SK-N-SH treated with all-trans-retinoic acid at 6 μM for 48 hours (cell line): ENCODE measurements around the gene TYRP1.

Source experiments
- ATAC-seq: fragments of 200-7000 bp; cut with Tn5 transposase; 3 replicates; pipeline ENCODE4 v1.9.1; 2020; ENCODE audit warnings: mild to moderate bottlenecking, moderate library complexity
- ARNTL ChIP-seq: fragments of 450-650 bp; formaldehyde crosslinking; IDR thresholded peaks from 2 replicates; pipeline ENCODE4 v1.5.0; 2020; ENCODE audit warnings: low read depth, mild to moderate bottlenecking, moderate library complexity, borderline replicate concordance
- BACH2 ChIP-seq: fragments of 250-450 bp; sonication (Bioruptor Pico); IDR thresholded peaks from 2 replicates; pipeline ENCODE4 v1.9.0; 2021; ENCODE audit warnings: mild to moderate bottlenecking, borderline replicate concordance
- CSDC2 ChIP-seq: fragments of 250-450 bp; sonication (Bioruptor Pico); IDR thresholded peaks from 2 replicates; pipeline ENCODE4 v1.5.0; 2020; ENCODE audit warnings: mild to moderate bottlenecking, moderate library complexity
- ESRRG ChIP-seq: fragments of 250-450 bp; sonication (Bioruptor Pico); IDR thresholded peaks from 2 replicates; pipeline ENCODE4 v1.6.1; 2021; ENCODE audit warnings: mild to moderate bottlenecking
- GLIS3 ChIP-seq: fragments of 250-450 bp; sonication (Bioruptor Pico); IDR thresholded peaks from 2 replicates; pipeline ENCODE4 v1.5.0; 2020; ENCODE audit warnings: mild to moderate bottlenecking, moderate library complexity
- OSR1 ChIP-seq: fragments of 250-450 bp; sonication (Bioruptor Pico); IDR thresholded peaks from 2 replicates; pipeline ENCODE4 v1.8.0; 2022; ENCODE audit warnings: moderate library complexity, mild to moderate bottlenecking, inconsistent platforms
- PPARA ChIP-seq: fragments of 250-450 bp; sonication (Bioruptor Pico); IDR thresholded peaks from 2 replicates; pipeline ENCODE4 v1.5.0; 2020; ENCODE audit warnings: mild to moderate bottlenecking, borderline replicate concordance
- RARB ChIP-seq: fragments of 250-450 bp; sonication (Bioruptor Pico); IDR thresholded peaks from 2 replicates; pipeline ENCODE4 v1.8.0; 2021; ENCODE audit warnings: mild to moderate bottlenecking, moderate library complexity
- SNAI2 ChIP-seq: fragments of 250-450 bp; sonication (Bioruptor Pico); IDR thresholded peaks from 2 replicates; pipeline ENCODE4 v1.5.0; 2020; ENCODE audit warnings: mild to moderate bottlenecking, moderate library complexity
- TCF4 ChIP-seq: fragments of 250-450 bp; sonication (Bioruptor Pico); IDR thresholded peaks from 2 replicates; pipeline ENCODE4 v1.8.0; 2021; ENCODE audit warnings: mild to moderate bottlenecking, moderate library complexity, borderline replicate concordance
- TOX ChIP-seq: fragments of 250-450 bp; sonication (Bioruptor Pico); IDR thresholded peaks from 2 replicates; pipeline ENCODE4 v1.8.0; 2021; ENCODE audit warnings: mild to moderate bottlenecking, moderate library complexity, borderline replicate concordance
- ZC3H10 ChIP-seq: fragments of 250-450 bp; sonication (Bioruptor Pico); IDR thresholded peaks from 2 replicates; pipeline ENCODE4 v1.5.1; 2021; ENCODE audit warnings: mild to moderate bottlenecking, moderate library complexity
- ZFP3 ChIP-seq: fragments of 250-450 bp; sonication (Bioruptor Pico); IDR thresholded peaks from 2 replicates; pipeline ENCODE4 v1.5.0; 2020; ENCODE audit warnings: mild to moderate bottlenecking, moderate library complexity
- ZFP30 ChIP-seq: fragments of 450-650 bp; formaldehyde crosslinking; IDR thresholded peaks from 2 replicates; pipeline ENCODE4 v1.5.0; 2022; ENCODE audit warnings: mild to moderate bottlenecking, moderate library complexity
- ZNF70 ChIP-seq: fragments of 450-650 bp; formaldehyde crosslinking; IDR thresholded peaks from 2 replicates; pipeline ENCODE4 v1.5.0; 2020; ENCODE audit warnings: mild to moderate bottlenecking, moderate library complexity
- ZNF8 ChIP-seq: fragments of 450-650 bp; formaldehyde crosslinking; IDR thresholded peaks from 2 replicates; pipeline ENCODE4 v1.5.0; 2020; ENCODE audit warnings: mild to moderate bottlenecking, moderate library complexity
- TF ChIP-seq, protein P1 (sequence below): fragments of 250-450 bp; sonication (Bioruptor Pico); IDR thresholded peaks from 2 replicates; pipeline ENCODE4 v1.5.1; 2020; ENCODE audit warnings: low read depth, mild to moderate bottlenecking, moderate library complexity
- TF ChIP-seq, protein P2 (sequence below): fragments of 250-450 bp; sonication (Bioruptor Pico); IDR thresholded peaks from 2 replicates; pipeline ENCODE4 v1.8.0; 2020; ENCODE audit warnings: mild to moderate bottlenecking, moderate library complexity, borderline replicate concordance
- TF ChIP-seq, protein P3 (sequence below): fragments of 250-450 bp; sonication (Bioruptor Pico); IDR thresholded peaks from 2 replicates; pipeline ENCODE4 v1.5.1; 2021; ENCODE audit warnings: mild to moderate bottlenecking, moderate library complexity
- TF ChIP-seq, protein P4 (sequence below): fragments of 250-450 bp; sonication (Bioruptor Pico); IDR thresholded peaks from 2 replicates; pipeline ENCODE4 v1.5.0; 2020; ENCODE audit warnings: mild to moderate bottlenecking, moderate library complexity
- TF ChIP-seq, protein P5 (sequence below): fragments of 250-450 bp; sonication (Bioruptor Pico); IDR thresholded peaks from 2 replicates; pipeline ENCODE4 v1.8.0; 2021; ENCODE audit warnings: low read depth, mild to moderate bottlenecking, moderate library complexity, borderline replicate concordance

TYRP1 gene, protein sequence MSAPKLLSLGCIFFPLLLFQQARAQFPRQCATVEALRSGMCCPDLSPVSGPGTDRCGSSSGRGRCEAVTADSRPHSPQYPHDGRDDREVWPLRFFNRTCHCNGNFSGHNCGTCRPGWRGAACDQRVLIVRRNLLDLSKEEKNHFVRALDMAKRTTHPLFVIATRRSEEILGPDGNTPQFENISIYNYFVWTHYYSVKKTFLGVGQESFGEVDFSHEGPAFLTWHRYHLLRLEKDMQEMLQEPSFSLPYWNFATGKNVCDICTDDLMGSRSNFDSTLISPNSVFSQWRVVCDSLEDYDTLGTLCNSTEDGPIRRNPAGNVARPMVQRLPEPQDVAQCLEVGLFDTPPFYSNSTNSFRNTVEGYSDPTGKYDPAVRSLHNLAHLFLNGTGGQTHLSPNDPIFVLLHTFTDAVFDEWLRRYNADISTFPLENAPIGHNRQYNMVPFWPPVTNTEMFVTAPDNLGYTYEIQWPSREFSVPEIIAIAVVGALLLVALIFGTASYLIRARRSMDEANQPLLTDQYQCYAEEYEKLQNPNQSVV

DNA sequence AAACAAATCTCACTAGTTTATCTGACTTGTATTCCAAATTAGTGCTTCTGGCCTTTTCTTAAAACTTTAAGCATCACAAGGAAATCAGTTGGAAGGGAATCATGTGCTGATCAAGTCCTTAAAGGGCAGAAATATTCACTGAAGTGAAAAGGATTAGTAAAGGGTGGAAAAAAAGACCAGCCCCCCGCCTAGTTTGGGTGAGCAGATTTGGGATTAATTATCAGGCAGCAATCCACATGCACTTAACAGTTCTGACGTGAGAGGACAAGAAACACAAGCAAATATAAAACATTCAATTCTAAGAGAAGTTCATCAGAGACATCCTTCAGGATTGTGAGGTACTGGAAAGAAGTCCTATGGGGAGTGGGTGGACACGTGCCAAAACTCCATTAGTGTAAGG lies at the start of gene TYRP1:
Gene TYRP1 (plus strand): TSS at position 245 of the 400 bp plus-strand sequence. CDS start 612 bp downstream, outside the sequence.
- no peak for ATAC-seq
- TF ChIP-seq TOX (CRISPR knock-in tag) (no peak), CSDC2 (CRISPR knock-in tag) (no peak), ZFP30 (no peak), ZNF8 (CRISPR knock-in tag) (no peak), SNAI2 (CRISPR knock-in tag) (no peak), PPARA (CRISPR knock-in tag) (no peak), OSR1 (CRISPR knock-in tag) (no peak), ZC3H10 (CRISPR knock-in tag) (no peak), RARB (CRISPR knock-in tag) (no peak), TCF4 (CRISPR knock-in tag) (no peak), BACH2 (no peak), ARNTL (CRISPR knock-in tag) (no peak)
- TF ChIP-seq, protein P1, sequence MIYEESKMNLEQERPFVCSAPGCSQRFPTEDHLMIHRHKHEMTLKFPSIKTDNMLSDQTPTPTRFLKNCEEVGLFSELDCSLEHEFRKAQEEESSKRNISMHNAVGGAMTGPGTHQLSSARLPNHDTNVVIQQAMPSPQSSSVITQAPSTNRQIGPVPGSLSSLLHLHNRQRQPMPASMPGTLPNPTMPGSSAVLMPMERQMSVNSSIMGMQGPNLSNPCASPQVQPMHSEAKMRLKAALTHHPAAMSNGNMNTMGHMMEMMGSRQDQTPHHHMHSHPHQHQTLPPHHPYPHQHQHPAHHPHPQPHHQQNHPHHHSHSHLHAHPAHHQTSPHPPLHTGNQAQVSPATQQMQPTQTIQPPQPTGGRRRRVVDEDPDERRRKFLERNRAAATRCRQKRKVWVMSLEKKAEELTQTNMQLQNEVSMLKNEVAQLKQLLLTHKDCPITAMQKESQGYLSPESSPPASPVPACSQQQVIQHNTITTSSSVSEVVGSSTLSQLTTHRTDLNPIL (CRISPR knock-in tag) = no peak
- TF ChIP-seq, protein P2, sequence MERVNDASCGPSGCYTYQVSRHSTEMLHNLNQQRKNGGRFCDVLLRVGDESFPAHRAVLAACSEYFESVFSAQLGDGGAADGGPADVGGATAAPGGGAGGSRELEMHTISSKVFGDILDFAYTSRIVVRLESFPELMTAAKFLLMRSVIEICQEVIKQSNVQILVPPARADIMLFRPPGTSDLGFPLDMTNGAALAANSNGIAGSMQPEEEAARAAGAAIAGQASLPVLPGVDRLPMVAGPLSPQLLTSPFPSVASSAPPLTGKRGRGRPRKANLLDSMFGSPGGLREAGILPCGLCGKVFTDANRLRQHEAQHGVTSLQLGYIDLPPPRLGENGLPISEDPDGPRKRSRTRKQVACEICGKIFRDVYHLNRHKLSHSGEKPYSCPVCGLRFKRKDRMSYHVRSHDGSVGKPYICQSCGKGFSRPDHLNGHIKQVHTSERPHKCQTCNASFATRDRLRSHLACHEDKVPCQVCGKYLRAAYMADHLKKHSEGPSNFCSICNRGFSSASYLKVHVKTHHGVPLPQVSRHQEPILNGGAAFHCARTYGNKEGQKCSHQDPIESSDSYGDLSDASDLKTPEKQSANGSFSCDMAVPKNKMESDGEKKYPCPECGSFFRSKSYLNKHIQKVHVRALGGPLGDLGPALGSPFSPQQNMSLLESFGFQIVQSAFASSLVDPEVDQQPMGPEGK (CRISPR knock-in tag) = no peak
- TF ChIP-seq, protein P3, sequence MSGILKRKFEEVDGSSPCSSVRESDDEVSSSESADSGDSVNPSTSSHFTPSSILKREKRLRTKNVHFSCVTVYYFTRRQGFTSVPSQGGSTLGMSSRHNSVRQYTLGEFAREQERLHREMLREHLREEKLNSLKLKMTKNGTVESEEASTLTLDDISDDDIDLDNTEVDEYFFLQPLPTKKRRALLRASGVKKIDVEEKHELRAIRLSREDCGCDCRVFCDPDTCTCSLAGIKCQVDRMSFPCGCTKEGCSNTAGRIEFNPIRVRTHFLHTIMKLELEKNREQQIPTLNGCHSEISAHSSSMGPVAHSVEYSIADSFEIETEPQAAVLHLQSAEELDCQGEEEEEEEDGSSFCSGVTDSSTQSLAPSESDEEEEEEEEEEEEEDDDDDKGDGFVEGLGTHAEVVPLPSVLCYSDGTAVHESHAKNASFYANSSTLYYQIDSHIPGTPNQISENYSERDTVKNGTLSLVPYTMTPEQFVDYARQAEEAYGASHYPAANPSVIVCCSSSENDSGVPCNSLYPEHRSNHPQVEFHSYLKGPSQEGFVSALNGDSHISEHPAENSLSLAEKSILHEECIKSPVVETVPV (CRISPR knock-in tag) = no peak

DNA sequence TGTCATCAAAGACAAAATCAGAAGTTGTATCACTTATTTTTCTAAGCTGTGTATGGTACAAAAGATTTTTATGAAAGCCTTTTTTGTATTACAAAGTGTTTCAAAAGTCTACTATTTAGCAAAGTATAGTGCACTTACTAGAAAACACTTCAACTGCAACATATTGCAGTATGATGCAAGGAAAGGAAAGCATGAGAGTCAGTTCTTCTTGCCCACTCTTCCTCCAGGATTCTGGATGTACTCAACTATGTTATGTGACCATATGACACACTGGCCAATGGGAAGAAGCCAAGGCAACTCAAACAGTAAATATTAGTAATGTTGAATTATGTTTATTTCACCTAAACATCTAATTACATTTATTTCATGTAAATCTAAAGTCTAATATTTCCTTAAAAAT lies 49.5 kb upstream of the TYRP1 start:
- no peak for ATAC-seq
- no peak for TF ChIP-seq ARNTL (CRISPR knock-in tag)
- no peak for TF ChIP-seq SNAI2 (CRISPR knock-in tag)
- TF ChIP-seq ZC3H10 (CRISPR knock-in tag) = no peak
- no peak for TF ChIP-seq OSR1 (CRISPR knock-in tag)
- TF ChIP-seq, protein P4, sequence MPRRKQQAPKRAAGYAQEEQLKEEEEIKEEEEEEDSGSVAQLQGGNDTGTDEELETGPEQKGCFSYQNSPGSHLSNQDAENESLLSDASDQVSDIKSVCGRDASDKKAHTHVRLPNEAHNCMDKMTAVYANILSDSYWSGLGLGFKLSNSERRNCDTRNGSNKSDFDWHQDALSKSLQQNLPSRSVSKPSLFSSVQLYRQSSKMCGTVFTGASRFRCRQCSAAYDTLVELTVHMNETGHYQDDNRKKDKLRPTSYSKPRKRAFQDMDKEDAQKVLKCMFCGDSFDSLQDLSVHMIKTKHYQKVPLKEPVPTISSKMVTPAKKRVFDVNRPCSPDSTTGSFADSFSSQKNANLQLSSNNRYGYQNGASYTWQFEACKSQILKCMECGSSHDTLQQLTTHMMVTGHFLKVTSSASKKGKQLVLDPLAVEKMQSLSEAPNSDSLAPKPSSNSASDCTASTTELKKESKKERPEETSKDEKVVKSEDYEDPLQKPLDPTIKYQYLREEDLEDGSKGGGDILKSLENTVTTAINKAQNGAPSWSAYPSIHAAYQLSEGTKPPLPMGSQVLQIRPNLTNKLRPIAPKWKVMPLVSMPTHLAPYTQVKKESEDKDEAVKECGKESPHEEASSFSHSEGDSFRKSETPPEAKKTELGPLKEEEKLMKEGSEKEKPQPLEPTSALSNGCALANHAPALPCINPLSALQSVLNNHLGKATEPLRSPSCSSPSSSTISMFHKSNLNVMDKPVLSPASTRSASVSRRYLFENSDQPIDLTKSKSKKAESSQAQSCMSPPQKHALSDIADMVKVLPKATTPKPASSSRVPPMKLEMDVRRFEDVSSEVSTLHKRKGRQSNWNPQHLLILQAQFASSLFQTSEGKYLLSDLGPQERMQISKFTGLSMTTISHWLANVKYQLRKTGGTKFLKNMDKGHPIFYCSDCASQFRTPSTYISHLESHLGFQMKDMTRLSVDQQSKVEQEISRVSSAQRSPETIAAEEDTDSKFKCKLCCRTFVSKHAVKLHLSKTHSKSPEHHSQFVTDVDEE = no peak
- no peak for TF ChIP-seq GLIS3
- TF ChIP-seq RARB (CRISPR knock-in tag) = no peak
- no peak for TF ChIP-seq ZFP30
- TF ChIP-seq, protein P1 (CRISPR knock-in tag) = no peak
- TF ChIP-seq, protein P2 (CRISPR knock-in tag) = no peak
- no peak for TF ChIP-seq ZNF70 (CRISPR knock-in tag)
- no peak for TF ChIP-seq ESRRG
- TF ChIP-seq, protein P5, sequence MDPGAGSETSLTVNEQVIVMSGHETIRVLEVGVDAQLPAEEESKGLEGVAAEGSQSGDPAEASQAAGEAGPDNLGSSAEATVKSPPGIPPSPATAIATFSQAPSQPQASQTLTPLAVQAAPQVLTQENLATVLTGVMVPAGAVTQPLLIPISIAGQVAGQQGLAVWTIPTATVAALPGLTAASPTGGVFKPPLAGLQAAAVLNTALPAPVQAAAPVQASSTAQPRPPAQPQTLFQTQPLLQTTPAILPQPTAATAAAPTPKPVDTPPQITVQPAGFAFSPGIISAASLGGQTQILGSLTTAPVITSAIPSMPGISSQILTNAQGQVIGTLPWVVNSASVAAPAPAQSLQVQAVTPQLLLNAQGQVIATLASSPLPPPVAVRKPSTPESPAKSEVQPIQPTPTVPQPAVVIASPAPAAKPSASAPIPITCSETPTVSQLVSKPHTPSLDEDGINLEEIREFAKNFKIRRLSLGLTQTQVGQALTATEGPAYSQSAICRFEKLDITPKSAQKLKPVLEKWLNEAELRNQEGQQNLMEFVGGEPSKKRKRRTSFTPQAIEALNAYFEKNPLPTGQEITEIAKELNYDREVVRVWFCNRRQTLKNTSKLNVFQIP = no peak
- no peak for TF ChIP-seq ZFP3
- no peak for TF ChIP-seq ZNF8 (CRISPR knock-in tag)
- no peak for TF ChIP-seq CSDC2 (CRISPR knock-in tag)
- no peak for TF ChIP-seq TOX (CRISPR knock-in tag)
- TF ChIP-seq, protein P3 (CRISPR knock-in tag) = no peak
- no peak for TF ChIP-seq PPARA (CRISPR knock-in tag)
